Measurements from ENCODE around the gene SAP30BP.
A peak's percentile ranks its signal among the peaks of the same experiment; 100 is the strongest.

Gene SAP30BP

GRCh38 chr17:75740631-75741077, 73.5 kb downstream of the SAP30BP start:
- TF ChIP-seq, protein P1, sequence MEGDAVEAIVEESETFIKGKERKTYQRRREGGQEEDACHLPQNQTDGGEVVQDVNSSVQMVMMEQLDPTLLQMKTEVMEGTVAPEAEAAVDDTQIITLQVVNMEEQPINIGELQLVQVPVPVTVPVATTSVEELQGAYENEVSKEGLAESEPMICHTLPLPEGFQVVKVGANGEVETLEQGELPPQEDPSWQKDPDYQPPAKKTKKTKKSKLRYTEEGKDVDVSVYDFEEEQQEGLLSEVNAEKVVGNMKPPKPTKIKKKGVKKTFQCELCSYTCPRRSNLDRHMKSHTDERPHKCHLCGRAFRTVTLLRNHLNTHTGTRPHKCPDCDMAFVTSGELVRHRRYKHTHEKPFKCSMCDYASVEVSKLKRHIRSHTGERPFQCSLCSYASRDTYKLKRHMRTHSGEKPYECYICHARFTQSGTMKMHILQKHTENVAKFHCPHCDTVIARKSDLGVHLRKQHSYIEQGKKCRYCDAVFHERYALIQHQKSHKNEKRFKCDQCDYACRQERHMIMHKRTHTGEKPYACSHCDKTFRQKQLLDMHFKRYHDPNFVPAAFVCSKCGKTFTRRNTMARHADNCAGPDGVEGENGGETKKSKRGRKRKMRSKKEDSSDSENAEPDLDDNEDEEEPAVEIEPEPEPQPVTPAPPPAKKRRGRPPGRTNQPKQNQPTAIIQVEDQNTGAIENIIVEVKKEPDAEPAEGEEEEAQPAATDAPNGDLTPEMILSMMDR (conservative IDR thresholded peaks at IDR 0.05; ENCODE audit: control insufficient read depth, insufficient read depth, low read depth, low read length): no peak
- no peak overlapping the region for H3K4me3 ChIP-seq (ENCODE audit: control insufficient read depth, low read depth, low read length)
- no peak for DNase-seq (ENCODE audit: low read depth)

DNA sequence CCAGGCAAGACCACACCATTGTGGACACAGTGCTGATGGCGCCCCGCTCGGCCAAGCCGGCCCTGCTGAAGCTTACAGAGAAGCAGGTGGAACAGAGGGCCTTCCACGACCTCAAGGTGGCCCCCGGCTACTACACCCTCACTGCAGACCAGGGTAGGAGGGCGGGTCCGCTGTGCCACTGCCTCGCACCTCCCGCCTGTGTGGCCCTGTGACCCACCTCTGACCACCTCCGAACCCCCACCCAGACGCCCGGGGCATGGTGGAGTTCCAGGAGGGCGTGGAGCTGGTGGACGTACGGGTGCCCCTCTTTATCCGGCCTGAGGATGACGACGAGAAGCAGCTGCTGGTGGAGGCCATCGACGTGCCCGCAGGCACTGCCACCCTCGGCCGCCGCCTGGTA, 75.2 kb downstream of the SAP30BP start:
- DNase-seq (ENCODE audit: low read depth): no peak
- H3K4me3 ChIP-seq (ENCODE audit: control insufficient read depth, low read depth, low read length): no peak overlapping the region
- TF ChIP-seq, protein P1 (conservative IDR thresholded peaks at IDR 0.05; ENCODE audit: control insufficient read depth, insufficient read depth, low read depth, low read length): no peak

DNA sequence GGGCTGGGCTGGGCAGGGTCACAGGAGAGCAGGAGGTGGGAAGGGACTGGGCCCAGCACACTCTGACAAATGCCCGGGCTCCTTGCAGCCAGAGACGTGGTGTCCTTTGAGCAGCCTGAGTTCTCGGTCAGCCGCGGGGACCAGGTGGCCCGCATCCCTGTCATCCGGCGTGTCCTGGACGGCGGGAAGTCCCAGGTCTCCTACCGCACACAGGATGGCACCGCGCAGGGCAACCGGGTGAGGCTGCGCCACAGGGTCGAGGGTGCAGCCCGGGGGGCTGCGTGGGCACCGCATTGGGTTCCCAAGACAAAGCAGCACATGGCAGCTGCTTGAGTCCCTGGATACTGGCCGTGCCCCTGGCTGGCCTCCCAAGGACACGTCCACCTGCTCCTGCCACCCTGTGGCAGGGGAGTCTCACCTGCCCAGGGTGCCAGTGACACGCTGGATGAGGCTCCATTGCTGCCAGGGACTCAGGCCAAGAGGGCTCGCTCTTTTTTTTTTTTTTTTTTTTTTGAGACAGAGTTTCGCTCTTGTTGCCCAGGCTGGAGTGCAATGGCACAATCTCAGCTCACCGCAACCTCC, 76.6 kb downstream of the SAP30BP start:
- TF ChIP-seq, protein P1 (conservative IDR thresholded peaks at IDR 0.05; ENCODE audit: control insufficient read depth, insufficient read depth, low read depth, low read length): no peak
- no peak for DNase-seq (ENCODE audit: low read depth)
- H3K4me3 ChIP-seq (ENCODE audit: control insufficient read depth, low read depth, low read length): no peak overlapping the region

GRCh38 chr17:75748706-75749105, 81.6 kb downstream of the SAP30BP start:
- DNase-seq (ENCODE audit: low read depth): no peak
- TF ChIP-seq, protein P1 (conservative IDR thresholded peaks at IDR 0.05; ENCODE audit: control insufficient read depth, insufficient read depth, low read depth, low read length): no peak
- H3K4me3 ChIP-seq (ENCODE audit: control insufficient read depth, low read depth, low read length): no peak overlapping the region

GRCh38 chr17:75749545-75750389, 82.6 kb downstream of the SAP30BP start:
- TF ChIP-seq, protein P1 (conservative IDR thresholded peaks at IDR 0.05; ENCODE audit: control insufficient read depth, insufficient read depth, low read depth, low read length): peak; percentile 74
- H3K4me3 ChIP-seq (ENCODE audit: control insufficient read depth, low read depth, low read length): no peak overlapping the region
- DNase-seq (ENCODE audit: low read depth): peak; percentile 60

- TF ChIP-seq, protein P1 (conservative IDR thresholded peaks at IDR 0.05; ENCODE audit: control insufficient read depth, insufficient read depth, low read depth, low read length): no peak
- no peak overlapping the region for H3K4me3 ChIP-seq (ENCODE audit: control insufficient read depth, low read depth, low read length)
- no peak for DNase-seq (ENCODE audit: low read depth)
These were observed 83.7 kb downstream of the SAP30BP start for GRCh38 chr17:75750661-75751423.

All from fibroblast of mammary gland (primary cell).